AG10803 (cell line): ENCODE measurements around the gene ABITRAM.
A peak's percentile ranks its signal among the peaks of the same experiment; 100 is the strongest.
"Not testable (repeated sequence)": the region's sequence is repeated elsewhere in the genome, so short reads cannot be mapped to it uniquely, and the experiment has no call there.

Experiments used
- DNase-seq: peaks from one replicate; pipeline ENCODE4 v3.0.0; 2010; ENCODE audit warnings: low read depth
- H3K4me3 ChIP-seq: 2 replicates; pipeline ENCODE4 v1.5.1; 2011; ENCODE audit warnings: mild to moderate bottlenecking, low read length, control low read depth
- TF ChIP-seq, protein P1 (sequence below): conservative IDR thresholded peaks from 2 replicates; pipeline ENCODE4 v1.5.1; 2011; ENCODE audit warnings: mild to moderate bottlenecking, low read length, control low read depth, inconsistent platforms

ABITRAM gene

DNA sequence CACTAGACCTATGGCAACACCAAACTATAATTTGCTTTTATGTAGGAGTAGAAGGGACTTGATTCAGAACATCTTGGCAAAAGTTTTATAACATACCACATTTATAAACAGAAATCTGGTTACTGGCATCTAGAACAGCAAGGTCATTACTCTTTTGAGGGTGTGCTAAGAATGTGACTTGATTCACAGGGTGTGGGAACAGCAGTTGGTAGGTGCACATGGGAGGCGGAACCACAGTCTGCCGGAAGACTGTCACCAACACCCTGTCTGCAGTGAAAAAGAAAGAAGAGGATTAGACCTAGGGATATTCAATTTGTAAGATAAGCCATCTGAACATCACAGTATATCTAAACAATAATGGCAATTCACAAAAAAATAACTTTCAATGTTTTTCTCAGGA, 23.3 kb upstream of the ABITRAM start:
- TF ChIP-seq, protein P1, sequence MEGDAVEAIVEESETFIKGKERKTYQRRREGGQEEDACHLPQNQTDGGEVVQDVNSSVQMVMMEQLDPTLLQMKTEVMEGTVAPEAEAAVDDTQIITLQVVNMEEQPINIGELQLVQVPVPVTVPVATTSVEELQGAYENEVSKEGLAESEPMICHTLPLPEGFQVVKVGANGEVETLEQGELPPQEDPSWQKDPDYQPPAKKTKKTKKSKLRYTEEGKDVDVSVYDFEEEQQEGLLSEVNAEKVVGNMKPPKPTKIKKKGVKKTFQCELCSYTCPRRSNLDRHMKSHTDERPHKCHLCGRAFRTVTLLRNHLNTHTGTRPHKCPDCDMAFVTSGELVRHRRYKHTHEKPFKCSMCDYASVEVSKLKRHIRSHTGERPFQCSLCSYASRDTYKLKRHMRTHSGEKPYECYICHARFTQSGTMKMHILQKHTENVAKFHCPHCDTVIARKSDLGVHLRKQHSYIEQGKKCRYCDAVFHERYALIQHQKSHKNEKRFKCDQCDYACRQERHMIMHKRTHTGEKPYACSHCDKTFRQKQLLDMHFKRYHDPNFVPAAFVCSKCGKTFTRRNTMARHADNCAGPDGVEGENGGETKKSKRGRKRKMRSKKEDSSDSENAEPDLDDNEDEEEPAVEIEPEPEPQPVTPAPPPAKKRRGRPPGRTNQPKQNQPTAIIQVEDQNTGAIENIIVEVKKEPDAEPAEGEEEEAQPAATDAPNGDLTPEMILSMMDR = no peak
- no peak overlapping the region for H3K4me3 ChIP-seq
- no peak for DNase-seq

DNA sequence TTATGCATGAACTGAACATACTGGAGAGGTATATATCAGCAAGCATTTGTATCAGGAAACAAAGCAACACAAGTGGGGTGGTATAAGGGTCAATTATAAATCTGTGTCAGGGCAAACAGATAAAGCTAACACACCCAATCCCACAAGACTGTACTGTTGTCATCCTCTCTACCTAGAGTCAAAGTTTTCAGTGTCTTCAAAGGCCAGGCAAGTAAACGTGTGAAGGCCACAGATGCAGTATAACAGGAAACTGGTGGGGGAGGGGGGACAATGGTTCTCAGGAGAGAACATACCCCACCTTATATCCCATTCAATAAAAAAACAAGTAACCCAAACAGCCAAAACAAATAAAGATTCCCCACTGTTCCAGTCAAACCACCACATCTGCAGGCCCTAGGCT, 22.4 kb upstream of the ABITRAM start:
- TF ChIP-seq, protein P1 = no peak
- H3K4me3 ChIP-seq = no peak overlapping the region
- DNase-seq = no peak

DNA sequence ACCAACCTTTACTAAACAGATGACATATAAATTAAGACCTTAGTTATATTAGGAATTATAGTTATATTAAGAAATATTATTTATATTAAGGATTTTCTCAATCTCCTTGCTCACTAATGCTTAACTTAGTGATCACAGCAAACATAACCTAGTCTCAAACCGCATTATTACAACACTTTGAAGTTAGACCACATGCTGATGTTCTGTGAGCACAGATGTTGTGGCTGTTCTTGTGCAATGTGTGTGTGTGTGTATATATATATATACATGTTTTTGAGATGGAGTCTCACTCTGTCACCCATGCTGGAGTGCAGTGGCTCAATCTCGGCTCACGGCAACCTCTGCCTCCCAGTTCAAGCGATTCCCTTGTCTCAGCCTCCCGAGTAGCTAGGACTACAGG, 20.8 kb upstream of the ABITRAM start:
- H3K4me3 ChIP-seq = no peak overlapping the region
- TF ChIP-seq, protein P1 = no peak
- DNase-seq = peak; percentile 21

DNA sequence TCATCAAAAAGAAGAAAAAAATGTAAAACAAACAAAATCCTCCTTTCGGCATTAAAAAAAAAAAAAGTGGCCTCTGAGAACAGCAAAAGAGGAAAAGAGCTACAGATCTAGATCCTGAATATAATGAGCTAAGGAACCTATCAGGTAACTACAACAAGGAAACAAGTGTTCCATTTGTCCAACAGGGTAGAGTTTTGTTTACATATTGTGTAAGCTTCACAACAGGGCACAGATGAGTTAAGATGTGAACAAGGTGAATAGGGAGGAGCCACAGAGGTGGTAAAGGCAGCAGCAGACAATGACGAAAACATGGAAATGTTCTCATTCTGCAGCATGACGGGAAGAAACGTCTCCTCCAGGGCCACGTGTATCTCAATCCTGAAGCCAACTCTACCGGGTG, 14.7 kb upstream of the ABITRAM start:
- no peak overlapping the region for H3K4me3 ChIP-seq
- no peak for DNase-seq
- TF ChIP-seq, protein P1 = no peak

DNA sequence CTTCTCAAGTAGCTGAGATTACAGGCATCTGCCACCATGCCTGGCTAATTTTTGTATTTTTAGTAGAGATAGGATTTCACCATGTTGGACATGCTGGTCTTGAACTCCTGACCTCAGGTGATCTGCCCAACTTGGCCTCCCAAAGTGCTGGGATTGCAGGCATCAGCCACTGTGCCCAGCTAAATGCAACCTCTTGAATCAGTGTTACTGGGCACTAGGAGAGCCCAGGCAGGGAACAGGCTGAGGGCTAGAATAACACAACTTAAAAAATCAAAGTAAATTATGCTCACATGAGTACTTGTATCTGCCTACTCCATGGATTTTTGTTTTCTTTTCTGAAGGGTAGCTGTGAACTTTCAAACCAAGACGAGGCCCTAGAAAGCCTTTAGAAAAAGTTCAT, 13.8 kb upstream of the ABITRAM start:
- DNase-seq, H3K4me3 ChIP-seq: not testable (repeated sequence)

DNA sequence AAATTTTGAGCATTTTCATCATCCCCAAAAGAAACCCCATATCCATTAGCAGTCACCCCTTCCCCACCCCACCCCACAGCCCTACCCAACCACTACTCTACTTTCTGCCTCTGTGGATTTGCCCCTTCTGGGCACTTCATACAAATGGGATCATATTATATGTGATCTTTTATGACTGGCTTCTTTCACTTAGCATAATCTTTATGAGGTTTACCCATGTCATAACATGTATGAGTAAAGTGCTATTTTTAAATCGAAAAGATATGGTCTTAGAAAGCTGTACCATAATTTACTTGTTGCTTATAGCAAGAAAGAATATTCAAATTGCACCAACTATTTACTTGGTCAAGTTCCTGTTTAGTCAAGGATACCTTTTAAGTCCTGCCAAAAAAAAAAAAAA, 13.0 kb upstream of the ABITRAM start:
- no peak overlapping the region for H3K4me3 ChIP-seq
- TF ChIP-seq, protein P1 = no peak
- no peak for DNase-seq

DNA sequence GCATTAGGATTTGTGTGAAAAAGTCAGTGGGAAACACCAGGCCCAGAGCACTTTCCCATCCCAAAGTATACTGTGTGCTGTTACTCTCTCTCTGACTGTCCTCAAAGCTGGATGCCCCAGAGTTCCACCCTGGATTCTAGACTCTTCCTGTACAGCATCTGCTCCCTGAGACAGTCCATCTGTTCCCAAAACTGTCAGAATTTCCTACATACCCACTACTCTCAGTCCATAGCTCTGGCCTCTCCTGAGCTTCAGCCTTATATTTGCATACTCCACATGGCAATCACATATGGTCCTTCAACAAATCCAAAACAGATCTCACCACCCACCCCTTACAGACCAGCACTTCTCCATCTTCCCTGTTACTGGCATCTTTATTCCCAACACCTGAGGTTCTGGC, 9.7 kb upstream of the ABITRAM start:
- TF ChIP-seq, protein P1 = no peak
- no peak overlapping the region for H3K4me3 ChIP-seq

DNA sequence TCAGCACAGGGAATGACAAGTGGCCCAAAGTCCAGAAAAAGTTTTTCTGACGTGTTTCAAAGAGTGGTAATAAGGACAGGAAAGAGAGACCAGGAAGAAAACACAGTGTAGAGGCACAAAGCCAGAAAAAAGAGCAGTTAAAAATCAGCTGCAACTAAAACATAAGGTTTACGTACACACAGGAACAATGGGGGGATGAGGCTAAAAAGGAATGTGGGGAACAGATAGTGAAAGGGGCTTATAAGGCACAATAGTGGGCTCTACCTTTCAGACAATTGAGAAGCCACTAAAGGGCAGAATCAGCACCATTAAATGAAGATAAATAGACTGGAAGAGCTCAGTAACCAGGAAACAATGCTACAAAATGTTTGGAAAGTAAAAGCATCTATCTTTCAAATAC, 5.8 kb upstream of the ABITRAM start:
- TF ChIP-seq, protein P1 = no peak
- DNase-seq = no peak
- no peak overlapping the region for H3K4me3 ChIP-seq

More for the DNA sequence above, 9.7 kb upstream of the ABITRAM start:
- no peak for DNase-seq
